Subcutaneous adipose tissue (tissue), 4 donors: ENCODE data around the gene GPR137B. TPM values are rescaled to one million over a fixed set of nuclear protein-coding genes. Genes with fewer than 3 reads are reported as not detected.

Experiments
- total RNA-seq, 4 donors: library from RNA; depleted of rRNA; stranded (reverse); fragments of >200 nt; gene quantifications; one replicate each; pipeline ENCODE4 v1.1.0, GENCODE V29; 2016
- TF ChIP-seq, protein P1 (sequence below): fragments of 450-650 bp; IDR thresholded peaks from one replicate; pipeline ENCODE4 v1.5.1; 2016; ENCODE audit warnings: low read depth, mild to moderate bottlenecking, control low read depth, antibody characterized with exemption, moderate library complexity

GPR137B gene
- total RNA-seq, 4 donors from 2014 or later = 6.6 to 68.7 (median 24.6) TPM

DNA sequence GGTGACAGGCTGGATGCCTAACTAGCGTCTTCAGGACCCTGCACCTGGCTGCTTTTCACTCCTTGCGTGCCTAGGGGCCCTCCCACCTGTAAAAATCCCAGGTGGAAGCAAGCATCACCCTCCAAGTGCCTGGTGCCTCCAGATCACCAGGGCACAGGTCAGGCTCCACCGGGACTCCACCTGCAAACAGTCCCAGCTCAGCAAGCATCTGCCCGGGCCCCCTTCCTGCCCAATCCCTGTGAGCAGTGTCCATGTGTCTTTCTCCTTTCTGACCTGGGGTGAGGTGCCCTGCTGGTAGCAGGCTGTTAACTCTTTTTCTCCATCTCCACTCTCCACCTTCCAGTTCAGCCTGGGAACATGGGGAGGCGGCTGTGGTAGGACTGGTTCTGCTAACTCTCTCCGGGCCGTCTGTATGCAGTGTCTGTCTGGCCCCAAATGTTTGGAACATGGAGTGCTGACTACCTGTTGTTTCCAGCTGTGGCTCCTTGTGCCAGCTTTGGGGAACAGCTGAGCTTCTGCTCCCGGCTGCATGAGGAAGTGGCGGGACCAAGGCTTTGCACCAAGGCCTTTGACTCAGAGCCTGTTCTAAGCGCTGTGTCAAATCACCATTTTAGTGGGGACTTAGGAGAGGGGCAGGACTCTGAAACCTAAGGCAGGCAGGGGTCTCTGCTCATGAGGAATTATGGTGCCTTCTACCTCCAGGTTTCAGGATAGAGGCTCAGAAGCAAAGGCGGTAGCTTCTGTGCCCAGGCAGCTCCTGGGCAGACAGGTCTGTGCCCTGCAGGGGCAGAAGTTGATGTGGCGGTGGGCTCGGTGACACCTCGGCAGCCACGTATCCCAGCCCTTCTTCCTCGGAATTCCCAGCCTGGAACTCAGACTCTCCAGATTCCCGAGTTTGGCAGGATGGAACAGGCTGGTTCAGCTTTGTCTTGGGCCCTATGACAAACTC is 5.5 kb downstream of the GPR137B start:
- TF ChIP-seq, protein P1, sequence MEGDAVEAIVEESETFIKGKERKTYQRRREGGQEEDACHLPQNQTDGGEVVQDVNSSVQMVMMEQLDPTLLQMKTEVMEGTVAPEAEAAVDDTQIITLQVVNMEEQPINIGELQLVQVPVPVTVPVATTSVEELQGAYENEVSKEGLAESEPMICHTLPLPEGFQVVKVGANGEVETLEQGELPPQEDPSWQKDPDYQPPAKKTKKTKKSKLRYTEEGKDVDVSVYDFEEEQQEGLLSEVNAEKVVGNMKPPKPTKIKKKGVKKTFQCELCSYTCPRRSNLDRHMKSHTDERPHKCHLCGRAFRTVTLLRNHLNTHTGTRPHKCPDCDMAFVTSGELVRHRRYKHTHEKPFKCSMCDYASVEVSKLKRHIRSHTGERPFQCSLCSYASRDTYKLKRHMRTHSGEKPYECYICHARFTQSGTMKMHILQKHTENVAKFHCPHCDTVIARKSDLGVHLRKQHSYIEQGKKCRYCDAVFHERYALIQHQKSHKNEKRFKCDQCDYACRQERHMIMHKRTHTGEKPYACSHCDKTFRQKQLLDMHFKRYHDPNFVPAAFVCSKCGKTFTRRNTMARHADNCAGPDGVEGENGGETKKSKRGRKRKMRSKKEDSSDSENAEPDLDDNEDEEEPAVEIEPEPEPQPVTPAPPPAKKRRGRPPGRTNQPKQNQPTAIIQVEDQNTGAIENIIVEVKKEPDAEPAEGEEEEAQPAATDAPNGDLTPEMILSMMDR = no peak

DNA sequence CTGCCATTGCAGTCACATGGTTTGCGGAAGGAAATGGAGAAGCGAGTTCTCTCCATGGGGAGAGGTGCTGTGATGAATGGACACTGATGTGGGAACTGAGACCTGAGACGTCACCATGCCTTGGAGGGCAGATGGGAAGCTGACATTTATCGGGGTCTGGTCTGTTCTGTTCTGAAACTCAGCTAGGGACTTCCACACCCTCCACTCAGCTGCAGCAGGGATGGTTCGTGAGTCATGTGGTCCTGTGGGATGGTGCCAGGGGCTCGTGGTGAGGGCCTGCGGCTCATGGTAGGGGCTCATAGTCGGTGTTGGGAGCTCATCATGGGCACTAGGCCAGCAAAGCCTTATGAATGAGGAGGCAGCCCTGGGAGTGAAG is 6.1 kb downstream of the GPR137B start:
- TF ChIP-seq, protein P1 = no peak

DNA sequence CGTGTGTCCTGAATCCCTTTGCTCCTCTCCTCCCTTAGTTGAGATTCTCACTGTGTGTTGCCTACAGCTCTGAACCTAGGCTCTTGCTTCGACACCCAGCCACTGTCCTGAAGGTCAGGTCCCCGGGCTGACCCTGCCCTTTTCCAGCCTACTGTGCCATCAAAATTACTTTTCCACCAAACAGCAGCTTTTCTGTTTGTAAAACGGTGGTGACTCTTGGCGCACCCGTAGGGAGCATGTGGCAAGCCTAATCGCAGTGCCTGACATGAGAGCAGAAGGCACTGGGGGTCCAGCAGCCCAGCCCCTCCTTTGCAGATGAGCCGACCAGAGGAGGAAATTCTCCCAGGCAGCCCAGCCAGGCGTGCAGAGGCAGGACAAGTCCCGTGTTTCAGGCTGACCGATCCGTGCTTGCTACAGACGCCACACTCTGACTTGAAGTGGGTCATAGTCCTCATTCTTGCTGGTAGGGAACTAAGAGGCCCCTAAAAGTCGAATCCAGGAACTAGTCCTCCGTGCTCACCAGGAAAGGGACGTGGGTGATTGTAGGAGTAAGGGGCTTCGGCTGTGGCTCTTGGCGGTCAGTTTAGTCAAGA is 6.8 kb downstream of the GPR137B start:
- TF ChIP-seq, protein P1 = no peak

DNA sequence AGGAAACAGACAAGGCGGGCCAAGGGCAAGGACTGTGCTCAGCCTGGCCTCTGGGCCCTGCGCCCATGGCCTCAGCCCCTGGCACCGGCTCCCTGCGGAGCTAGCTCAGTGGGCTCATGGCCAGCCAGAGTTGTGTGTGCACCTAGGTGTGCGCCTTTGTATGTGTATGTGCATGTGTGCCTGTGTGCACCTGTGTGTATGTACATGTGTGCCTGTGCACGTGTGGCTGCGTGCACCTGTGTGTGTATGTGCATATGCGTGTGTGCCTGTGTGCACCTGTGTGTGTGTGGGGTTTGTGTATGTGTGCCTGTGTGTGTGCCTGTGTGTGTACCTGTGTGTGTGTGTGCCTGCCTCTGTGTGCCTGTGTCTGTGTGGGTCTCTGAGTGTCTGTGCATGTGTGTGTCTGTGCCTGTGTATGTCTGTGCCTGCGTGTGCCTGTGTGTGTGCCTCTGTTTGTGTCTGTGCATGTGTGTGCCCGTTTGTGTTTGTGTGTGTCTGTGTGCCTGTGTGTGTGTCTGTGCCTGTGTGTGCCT is 7.4 kb downstream of the GPR137B start:
- TF ChIP-seq, protein P1 = no peak

DNA sequence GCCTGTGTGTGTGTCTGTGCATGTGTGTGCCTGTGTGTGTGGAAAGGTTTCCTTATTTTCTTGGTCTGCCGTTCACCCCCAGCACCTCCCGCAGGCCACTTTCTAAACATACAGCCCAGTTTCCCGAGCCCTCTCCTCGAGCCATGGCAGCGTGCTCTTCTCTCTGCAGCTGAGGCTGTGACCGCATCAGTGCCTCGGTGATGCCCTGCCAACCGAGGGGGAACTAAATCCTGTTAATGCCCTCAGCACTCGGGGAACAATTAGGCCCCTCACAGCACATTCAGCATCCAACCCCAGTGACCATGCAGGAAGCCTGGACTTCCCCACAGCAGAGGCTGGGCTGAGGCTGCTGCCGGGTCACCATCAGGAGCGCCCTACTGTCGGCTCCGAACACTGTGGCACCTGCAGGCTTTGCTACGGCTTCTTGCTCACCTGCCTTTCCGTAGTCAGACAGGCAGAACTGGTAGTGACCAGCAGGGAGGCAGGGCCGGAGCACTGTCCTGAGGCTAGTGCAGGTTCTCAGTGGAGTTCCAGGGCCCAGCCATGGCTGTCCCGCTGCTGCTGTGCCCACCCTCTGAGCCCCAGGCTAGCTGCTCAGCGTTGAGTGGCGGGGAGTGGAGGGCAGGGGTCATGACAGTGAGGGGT is 8.1 kb downstream of the GPR137B start:
- TF ChIP-seq, protein P1 = no peak

DNA sequence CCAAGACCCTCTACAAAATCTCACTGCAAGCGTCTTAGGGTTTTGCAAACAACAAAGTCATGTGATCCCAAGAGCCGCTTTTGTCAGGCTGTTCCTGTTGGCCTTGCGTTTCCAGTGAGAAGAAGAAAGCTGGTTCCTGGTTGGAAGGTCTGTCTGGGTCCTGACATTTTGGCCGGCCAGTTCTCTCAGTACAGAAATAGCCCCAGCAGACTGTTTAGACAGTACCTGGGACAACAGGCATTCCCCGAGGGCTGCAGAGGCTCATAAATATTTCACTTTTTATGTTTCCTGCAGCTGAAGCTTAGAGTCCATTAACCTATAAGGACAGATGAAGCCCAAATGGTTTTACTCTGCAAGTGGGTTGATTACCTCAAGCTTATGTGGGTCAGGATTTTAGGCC is 8.6 kb downstream of the GPR137B start:
- TF ChIP-seq, protein P1 = no peak
